22Rv1 (cell line): ENCODE results near the gene DDC.

Experiments used
- H3K27ac ChIP-seq: fragments of 450-650 bp; 2 replicates; pipeline ENCODE4 v1.5.1; 2017
- ZFX ChIP-seq: fragments of 450-650 bp; IDR thresholded peaks from 2 replicates; pipeline ENCODE4 v1.6.1; 2017; ENCODE audit warnings: antibody characterized with exemption, borderline replicate concordance
- TF ChIP-seq, protein P1 (sequence below): fragments of 450-650 bp; IDR thresholded peaks from 2 replicates; pipeline ENCODE4 v1.5.1; 2017; ENCODE audit warnings: mild to moderate bottlenecking

DDC gene

DNA sequence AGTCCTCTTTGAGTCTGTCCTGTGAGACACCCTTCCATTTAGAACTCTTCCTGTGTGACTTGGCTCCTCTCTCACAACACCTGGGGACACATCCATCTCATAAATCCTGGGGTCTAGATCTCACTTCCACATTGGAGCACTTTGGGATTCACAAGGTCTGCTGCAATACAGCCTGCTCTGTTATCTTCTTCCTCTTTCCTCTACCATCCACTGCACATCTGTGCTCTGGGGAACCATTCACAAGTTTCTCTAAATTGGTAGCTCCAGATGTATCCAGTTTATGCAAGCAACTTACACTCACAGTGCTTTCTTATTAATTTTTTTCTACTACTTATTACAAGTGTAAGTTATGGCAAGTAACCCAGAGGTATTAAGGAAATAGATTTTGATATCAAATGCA lies 109.5 kb downstream of the DDC start:
- TF ChIP-seq, protein P1, sequence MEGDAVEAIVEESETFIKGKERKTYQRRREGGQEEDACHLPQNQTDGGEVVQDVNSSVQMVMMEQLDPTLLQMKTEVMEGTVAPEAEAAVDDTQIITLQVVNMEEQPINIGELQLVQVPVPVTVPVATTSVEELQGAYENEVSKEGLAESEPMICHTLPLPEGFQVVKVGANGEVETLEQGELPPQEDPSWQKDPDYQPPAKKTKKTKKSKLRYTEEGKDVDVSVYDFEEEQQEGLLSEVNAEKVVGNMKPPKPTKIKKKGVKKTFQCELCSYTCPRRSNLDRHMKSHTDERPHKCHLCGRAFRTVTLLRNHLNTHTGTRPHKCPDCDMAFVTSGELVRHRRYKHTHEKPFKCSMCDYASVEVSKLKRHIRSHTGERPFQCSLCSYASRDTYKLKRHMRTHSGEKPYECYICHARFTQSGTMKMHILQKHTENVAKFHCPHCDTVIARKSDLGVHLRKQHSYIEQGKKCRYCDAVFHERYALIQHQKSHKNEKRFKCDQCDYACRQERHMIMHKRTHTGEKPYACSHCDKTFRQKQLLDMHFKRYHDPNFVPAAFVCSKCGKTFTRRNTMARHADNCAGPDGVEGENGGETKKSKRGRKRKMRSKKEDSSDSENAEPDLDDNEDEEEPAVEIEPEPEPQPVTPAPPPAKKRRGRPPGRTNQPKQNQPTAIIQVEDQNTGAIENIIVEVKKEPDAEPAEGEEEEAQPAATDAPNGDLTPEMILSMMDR = no peak
- TF ChIP-seq ZFX = no peak
- H3K27ac ChIP-seq = no peak overlapping the region

DNA sequence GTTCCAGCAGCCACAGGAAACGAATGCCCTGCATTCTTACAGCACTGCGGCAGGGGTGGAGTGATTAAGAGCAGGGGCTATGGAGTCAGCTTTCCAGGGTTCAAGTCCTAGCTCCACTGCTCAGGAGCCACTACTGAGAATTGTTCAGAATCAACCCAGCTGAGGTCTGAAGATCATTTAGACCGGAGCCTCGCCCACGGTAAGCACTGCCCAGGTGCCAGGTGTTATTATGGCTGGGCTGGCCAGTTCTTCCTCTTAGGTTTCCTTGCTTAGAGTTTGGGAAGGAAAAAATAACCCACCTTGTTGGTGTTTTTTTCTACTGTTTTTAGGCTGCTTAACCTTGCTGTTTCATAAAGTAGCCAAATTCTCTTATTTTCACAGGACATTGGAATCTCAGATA lies 110.2 kb downstream of the DDC start:
- TF ChIP-seq, protein P1 = no peak
- no peak for TF ChIP-seq ZFX
- H3K27ac ChIP-seq = no peak overlapping the region

DNA sequence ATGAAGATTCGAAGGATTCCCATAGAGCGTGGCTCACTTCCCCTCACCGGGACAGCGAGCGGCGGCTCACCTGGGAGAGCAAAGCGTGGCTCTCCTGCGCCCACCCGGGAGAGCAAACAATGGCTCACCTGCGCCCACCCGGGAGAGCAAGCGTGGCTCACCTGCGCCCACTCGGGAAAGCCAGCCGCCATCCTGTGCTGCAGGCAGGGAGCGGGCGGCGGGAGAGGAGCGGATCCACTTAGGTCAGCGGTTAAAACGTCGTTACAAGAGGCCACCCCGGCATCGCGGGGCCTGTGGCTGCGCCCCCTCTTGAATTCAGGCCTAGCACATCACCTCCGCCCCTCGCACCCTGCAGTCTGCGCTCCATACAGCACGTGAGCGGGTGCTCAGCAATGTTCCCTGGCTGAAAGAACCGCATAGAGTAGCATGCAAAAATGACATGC lies 114.6 kb downstream of the DDC start:
- H3K27ac ChIP-seq = peak overlapping the region; percentile 77
- no peak for TF ChIP-seq ZFX
- TF ChIP-seq, protein P1 = no peak

DNA sequence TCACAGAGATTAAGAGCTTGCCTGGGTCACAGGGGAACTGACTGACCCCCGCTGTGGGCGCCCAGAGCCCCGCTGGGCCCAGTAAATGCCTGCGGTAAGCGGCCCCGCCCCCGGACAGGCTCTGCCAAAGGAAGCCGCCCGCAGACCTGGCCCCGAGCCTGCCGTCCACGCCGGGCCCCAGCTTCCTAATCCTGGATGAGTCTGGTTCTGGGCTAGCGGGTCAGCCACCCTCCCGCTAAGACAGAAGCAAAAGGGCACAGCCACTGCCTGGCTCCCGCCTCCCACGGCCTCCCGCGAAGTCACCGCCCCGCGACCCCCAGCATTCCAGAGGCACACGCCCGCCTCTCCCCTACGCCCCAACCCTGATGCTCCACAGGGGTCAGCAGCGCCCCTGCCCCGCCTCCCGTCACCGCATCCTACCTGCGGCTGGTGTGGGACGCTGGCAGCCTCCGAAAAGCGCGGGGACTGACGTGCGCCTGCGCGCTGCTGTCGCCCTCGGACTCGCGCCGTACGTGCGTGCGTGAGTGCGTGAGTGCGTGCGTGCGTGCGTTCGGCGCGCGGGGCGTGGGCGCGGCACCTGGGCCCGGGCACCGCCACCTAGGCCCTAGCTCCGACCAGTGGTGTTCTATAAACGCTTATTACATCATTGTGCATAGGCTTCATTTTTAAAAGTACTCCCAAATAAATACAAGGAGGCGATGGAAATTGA lies 115.2 kb downstream of the DDC start, which contains the start of gene FIGNL1:
TSS of gene FIGNL1 (minus strand) at position 470 of the 709 bp plus-strand sequence. CDS start 3,063 bp downstream, outside the sequence.
- H3K27ac ChIP-seq = peak within 1 kb of the TSS; percentile 77
- TF ChIP-seq ZFX = no peak
- TF ChIP-seq, protein P1 = no peak

DNA sequence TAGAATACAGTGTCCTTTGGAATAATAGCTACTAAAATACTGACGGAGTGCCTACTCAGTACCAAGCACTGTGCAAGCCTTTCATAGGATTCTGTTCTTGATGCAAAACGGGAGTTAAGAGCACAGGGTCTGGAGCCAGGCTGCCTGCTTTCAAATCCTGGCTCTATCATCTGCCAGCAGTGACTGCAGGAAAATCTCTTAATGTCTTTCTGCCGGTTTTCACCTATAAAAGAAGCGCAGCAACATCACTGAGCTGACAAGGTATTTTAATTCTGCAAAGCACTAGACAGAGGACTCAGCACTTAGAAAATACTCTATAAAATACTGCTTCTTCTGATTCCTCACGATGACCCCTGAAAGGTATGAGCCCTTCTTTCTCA lies 115.7 kb downstream of the DDC start:
- peak overlapping the region; percentile 77 for H3K27ac ChIP-seq
- TF ChIP-seq, protein P1 = no peak
- no peak for TF ChIP-seq ZFX

DNA sequence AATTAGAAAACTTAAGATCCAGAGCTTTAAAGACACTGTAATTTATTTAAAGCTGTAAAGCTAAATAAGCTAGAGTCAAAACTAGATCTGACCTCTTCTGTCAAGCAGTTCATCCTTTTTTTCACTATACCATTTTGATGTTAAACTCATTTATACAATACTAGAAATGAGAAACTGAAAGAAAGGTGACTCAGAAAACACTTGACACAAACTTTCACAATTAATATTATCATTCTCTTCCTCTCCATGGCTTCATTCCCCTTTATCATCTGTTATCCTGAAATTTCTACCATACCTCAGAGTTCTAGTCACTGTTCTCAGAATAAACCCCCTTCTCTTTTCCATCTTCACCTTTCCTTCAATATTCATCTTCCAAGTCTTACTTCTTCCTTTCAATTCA lies 116.4 kb downstream of the DDC start:
- no peak overlapping the region for H3K27ac ChIP-seq
- TF ChIP-seq, protein P1 = no peak
- no peak for TF ChIP-seq ZFX

DNA sequence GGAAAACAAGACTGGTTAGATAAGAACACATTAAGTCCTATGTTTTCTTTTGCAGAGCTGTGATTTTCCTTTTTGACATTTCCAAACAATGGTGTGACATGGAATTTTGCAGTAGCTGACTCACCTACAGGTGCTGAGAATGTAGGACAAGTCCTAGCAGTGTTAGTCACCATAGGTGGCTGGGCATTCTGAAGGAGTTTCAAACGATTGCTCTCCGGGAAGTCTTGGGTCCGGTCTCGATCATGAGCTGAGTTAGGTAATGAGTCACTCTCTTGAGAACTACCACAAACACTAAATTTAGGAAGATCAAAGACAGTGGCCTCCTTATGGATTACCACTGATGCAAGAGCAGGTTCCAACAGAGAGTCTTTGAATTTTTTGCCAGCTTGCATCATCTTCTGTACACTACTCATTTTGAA lies 118.7 kb downstream of the DDC start:
- no peak for TF ChIP-seq ZFX
- TF ChIP-seq, protein P1 = no peak

More for the DNA sequence above, 118.7 kb downstream of the DDC start:
- H3K27ac ChIP-seq = no peak overlapping the region
